ENCODE data around the gene MFAP3L.
"Not testable (repeated sequence)": the region's sequence is repeated elsewhere in the genome, so short reads cannot be mapped to it uniquely, and the experiment has no call there.

The MFAP3L gene

DNA sequence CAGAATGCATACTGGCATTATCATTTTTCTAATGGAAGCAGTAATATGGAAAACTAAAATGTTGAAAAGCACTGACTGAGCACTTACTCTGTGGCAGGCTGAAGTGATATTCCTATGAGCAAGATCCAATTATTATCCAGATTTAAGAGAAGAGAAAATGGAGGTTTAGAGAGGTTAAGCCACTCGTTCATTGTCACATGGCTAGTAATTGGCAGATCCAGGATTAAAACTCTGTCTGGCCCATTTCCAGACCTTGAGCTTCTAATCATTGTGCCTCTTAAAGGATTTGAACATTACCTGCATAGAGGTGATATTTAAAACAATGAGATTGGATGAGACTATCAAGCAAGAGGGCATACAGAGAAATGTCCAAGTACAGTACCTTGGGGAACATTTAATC is 80.6 kb downstream of the MFAP3L start (continued):
- no peak for TF ChIP-seq ESRRG (CRISPR knock-in tag; IDR thresholded peaks at IDR 0.05)
- no peak for TF ChIP-seq ZNF8 (CRISPR knock-in tag; IDR thresholded peaks at IDR 0.05)

DNA sequence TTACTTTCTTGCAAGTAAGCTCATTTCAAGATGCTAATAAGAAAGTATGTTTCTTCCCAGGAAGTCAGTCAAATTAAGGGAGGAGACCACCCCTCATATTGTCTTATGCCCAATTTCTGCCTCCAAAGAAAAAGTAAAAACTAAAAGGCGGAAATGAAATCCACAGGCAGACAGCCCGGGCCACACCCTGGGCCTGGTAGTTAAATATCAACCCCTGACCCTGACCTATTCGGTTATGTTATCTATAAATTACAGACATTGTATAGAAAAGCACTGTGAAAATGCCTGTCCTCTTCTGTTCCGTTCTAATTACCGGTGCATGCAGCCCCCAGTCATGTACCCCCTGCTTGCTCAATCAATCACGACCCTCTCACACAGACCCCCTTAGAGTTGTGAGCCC is 82.6 kb downstream of the MFAP3L start:
- not testable (repeated sequence) for ATAC-seq

DNA sequence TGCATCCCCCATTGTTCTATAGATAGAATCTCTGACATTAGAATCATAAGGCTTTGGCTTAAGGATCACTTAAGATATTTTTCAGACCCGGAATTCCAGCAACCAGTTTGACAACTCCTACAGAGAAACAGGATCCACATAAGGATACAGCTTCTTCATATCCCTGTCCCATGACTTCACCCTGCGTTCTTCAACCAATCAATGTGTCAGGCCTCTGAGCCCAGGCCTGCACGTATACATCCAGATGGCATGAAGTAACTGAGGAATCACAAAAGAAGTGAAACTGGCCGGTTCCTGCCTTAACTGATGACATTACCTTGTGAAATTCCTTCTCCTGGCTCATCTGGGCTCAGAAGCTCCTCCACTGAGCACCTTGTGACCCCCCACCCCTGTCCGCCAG is 85.1 kb downstream of the MFAP3L start:
- ATAC-seq = no peak
- TF ChIP-seq SNAI2 (CRISPR knock-in tag; IDR thresholded peaks at IDR 0.05) (no peak), ZFP3 (CRISPR knock-in tag; IDR thresholded peaks at IDR 0.05) (no peak), ZFP30 (CRISPR knock-in tag; IDR thresholded peaks at IDR 0.05) (no peak)

DNA sequence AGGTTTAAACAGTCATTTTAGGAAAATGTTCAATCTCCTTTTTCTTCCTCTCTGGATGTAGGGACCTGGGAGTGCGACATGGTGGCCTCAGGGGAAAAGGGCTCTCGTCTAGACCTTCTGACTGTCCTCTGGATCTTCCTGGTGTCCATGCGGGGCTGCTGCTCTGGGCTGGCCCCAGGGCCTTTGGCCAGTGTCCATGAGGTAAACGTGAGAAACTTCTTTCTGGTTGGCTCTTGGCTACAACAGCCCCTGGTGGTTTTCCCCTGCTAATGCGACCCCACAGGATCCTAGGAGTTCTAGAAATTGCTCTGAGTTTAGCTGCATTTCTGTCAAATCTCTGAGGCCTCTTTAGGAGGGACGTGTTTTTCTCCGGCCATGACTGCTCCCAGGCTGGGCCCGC is 85.7 kb downstream of the MFAP3L start:
- TF ChIP-seq, protein P1, sequence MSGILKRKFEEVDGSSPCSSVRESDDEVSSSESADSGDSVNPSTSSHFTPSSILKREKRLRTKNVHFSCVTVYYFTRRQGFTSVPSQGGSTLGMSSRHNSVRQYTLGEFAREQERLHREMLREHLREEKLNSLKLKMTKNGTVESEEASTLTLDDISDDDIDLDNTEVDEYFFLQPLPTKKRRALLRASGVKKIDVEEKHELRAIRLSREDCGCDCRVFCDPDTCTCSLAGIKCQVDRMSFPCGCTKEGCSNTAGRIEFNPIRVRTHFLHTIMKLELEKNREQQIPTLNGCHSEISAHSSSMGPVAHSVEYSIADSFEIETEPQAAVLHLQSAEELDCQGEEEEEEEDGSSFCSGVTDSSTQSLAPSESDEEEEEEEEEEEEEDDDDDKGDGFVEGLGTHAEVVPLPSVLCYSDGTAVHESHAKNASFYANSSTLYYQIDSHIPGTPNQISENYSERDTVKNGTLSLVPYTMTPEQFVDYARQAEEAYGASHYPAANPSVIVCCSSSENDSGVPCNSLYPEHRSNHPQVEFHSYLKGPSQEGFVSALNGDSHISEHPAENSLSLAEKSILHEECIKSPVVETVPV (CRISPR knock-in tag; IDR thresholded peaks at IDR 0.05) = no peak
- TF ChIP-seq, protein P2, sequence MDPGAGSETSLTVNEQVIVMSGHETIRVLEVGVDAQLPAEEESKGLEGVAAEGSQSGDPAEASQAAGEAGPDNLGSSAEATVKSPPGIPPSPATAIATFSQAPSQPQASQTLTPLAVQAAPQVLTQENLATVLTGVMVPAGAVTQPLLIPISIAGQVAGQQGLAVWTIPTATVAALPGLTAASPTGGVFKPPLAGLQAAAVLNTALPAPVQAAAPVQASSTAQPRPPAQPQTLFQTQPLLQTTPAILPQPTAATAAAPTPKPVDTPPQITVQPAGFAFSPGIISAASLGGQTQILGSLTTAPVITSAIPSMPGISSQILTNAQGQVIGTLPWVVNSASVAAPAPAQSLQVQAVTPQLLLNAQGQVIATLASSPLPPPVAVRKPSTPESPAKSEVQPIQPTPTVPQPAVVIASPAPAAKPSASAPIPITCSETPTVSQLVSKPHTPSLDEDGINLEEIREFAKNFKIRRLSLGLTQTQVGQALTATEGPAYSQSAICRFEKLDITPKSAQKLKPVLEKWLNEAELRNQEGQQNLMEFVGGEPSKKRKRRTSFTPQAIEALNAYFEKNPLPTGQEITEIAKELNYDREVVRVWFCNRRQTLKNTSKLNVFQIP (CRISPR knock-in tag; IDR thresholded peaks at IDR 0.05; ENCODE audit: borderline replicate concordance, low read depth) = no peak
- TF ChIP-seq ZFP30 (CRISPR knock-in tag; IDR thresholded peaks at IDR 0.05) (no peak), PPARA (CRISPR knock-in tag; IDR thresholded peaks at IDR 0.05; ENCODE audit: borderline replicate concordance) (no peak), ZNF70 (CRISPR knock-in tag; IDR thresholded peaks at IDR 0.05) (no peak), SNAI2 (CRISPR knock-in tag; IDR thresholded peaks at IDR 0.05) (no peak), CSDC2 (CRISPR knock-in tag; IDR thresholded peaks at IDR 0.05) (no peak), ARNTL (CRISPR knock-in tag; IDR thresholded peaks at IDR 0.05; ENCODE audit: borderline replicate concordance, low read depth) (no peak), TCF4 (CRISPR knock-in tag; IDR thresholded peaks at IDR 0.05; ENCODE audit: borderline replicate concordance) (no peak), RARB (CRISPR knock-in tag; IDR thresholded peaks at IDR 0.05) (no peak), ISL1 (CRISPR knock-in tag; IDR thresholded peaks at IDR 0.05) (no peak), TOX (CRISPR knock-in tag; IDR thresholded peaks at IDR 0.05; ENCODE audit: borderline replicate concordance) (no peak), ZNF565 (CRISPR knock-in tag; conservative IDR thresholded peaks at IDR 0.05; ENCODE audit: low read depth) (no peak), OSR1 (CRISPR knock-in tag; IDR thresholded peaks at IDR 0.05) (no peak)
- TF ChIP-seq, protein P3, sequence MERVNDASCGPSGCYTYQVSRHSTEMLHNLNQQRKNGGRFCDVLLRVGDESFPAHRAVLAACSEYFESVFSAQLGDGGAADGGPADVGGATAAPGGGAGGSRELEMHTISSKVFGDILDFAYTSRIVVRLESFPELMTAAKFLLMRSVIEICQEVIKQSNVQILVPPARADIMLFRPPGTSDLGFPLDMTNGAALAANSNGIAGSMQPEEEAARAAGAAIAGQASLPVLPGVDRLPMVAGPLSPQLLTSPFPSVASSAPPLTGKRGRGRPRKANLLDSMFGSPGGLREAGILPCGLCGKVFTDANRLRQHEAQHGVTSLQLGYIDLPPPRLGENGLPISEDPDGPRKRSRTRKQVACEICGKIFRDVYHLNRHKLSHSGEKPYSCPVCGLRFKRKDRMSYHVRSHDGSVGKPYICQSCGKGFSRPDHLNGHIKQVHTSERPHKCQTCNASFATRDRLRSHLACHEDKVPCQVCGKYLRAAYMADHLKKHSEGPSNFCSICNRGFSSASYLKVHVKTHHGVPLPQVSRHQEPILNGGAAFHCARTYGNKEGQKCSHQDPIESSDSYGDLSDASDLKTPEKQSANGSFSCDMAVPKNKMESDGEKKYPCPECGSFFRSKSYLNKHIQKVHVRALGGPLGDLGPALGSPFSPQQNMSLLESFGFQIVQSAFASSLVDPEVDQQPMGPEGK (CRISPR knock-in tag; IDR thresholded peaks at IDR 0.05; ENCODE audit: borderline replicate concordance) = no peak
- TF ChIP-seq, protein P4, sequence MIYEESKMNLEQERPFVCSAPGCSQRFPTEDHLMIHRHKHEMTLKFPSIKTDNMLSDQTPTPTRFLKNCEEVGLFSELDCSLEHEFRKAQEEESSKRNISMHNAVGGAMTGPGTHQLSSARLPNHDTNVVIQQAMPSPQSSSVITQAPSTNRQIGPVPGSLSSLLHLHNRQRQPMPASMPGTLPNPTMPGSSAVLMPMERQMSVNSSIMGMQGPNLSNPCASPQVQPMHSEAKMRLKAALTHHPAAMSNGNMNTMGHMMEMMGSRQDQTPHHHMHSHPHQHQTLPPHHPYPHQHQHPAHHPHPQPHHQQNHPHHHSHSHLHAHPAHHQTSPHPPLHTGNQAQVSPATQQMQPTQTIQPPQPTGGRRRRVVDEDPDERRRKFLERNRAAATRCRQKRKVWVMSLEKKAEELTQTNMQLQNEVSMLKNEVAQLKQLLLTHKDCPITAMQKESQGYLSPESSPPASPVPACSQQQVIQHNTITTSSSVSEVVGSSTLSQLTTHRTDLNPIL (CRISPR knock-in tag; IDR thresholded peaks at IDR 0.05; ENCODE audit: low read depth) = no peak
- TF ChIP-seq, protein P5, sequence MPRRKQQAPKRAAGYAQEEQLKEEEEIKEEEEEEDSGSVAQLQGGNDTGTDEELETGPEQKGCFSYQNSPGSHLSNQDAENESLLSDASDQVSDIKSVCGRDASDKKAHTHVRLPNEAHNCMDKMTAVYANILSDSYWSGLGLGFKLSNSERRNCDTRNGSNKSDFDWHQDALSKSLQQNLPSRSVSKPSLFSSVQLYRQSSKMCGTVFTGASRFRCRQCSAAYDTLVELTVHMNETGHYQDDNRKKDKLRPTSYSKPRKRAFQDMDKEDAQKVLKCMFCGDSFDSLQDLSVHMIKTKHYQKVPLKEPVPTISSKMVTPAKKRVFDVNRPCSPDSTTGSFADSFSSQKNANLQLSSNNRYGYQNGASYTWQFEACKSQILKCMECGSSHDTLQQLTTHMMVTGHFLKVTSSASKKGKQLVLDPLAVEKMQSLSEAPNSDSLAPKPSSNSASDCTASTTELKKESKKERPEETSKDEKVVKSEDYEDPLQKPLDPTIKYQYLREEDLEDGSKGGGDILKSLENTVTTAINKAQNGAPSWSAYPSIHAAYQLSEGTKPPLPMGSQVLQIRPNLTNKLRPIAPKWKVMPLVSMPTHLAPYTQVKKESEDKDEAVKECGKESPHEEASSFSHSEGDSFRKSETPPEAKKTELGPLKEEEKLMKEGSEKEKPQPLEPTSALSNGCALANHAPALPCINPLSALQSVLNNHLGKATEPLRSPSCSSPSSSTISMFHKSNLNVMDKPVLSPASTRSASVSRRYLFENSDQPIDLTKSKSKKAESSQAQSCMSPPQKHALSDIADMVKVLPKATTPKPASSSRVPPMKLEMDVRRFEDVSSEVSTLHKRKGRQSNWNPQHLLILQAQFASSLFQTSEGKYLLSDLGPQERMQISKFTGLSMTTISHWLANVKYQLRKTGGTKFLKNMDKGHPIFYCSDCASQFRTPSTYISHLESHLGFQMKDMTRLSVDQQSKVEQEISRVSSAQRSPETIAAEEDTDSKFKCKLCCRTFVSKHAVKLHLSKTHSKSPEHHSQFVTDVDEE (CRISPR knock-in tag; IDR thresholded peaks at IDR 0.05) = no peak
- peak; percentile 63 for ATAC-seq
